ENCODE measurements around the gene SLC52A1.
"Not testable (repeated sequence)": the region's sequence is repeated elsewhere in the genome, so short reads cannot be mapped to it uniquely, and the experiment has no call there.

SLC52A1 gene

DNA sequence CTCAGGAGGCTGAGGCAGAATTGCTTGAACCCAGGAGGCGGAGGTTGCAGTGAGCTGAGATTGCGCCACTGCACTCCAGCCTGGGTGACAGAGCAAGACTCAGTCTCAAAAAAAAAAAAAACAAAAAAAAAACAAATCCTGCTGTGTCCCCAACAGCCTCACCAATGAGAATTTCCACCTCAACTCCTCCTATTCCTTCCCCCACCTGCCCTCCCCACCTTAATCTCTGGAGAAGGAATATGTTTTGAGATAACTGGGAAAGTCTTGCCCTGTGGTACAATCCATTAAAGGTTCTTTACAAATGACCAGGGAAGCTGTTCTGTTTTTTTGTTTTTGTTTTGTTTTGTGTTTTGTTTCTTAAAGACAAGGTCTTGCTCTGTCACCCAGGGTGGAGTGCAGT is 5.1 kb downstream of the SLC52A1 start:
- DNase-seq: not testable (repeated sequence)

GRCh38 chr17:5027916-5028315 is 7.3 kb downstream of the SLC52A1 start:
- no peak for DNase-seq

- no peak for DNase-seq
Observed at GRCh38 chr17:5027299-5027698, 7.9 kb downstream of the SLC52A1 start.

GRCh38 chr17:5024604-5025003 is 10.6 kb downstream of the SLC52A1 start:
- no peak for DNase-seq

DNA sequence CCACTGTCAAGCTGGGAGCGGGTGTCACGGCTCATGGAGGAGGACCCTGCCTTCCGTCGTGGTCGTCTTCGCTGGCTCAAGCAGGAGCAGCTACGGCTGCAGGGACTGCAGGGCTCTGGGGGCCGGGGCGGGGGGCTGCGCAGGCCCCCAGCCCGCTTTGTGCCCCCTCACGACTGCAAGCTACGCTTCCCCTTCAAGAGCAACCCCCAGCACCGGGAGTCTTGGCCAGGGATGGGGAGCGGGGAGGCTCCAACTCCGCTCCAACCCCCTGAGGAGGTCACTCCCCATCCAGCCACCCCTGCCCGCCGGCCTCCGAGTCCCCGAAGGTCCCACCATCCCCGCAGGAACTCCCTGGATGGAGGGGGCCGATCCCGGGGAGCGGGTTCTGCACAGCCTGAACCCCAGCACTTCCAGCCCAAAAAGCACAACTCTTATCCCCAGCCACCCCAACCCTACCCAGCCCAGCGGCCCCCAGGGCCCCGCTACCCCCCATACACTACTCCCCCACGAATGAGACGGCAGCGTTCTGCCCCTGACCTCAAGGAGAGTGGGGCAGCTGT is 11.6 kb downstream of the SLC52A1 start:
- DNase-seq: no peak

- no peak for DNase-seq
Observed at GRCh38 chr17:5022171-5022711, 13.0 kb downstream of the SLC52A1 start.

DNA sequence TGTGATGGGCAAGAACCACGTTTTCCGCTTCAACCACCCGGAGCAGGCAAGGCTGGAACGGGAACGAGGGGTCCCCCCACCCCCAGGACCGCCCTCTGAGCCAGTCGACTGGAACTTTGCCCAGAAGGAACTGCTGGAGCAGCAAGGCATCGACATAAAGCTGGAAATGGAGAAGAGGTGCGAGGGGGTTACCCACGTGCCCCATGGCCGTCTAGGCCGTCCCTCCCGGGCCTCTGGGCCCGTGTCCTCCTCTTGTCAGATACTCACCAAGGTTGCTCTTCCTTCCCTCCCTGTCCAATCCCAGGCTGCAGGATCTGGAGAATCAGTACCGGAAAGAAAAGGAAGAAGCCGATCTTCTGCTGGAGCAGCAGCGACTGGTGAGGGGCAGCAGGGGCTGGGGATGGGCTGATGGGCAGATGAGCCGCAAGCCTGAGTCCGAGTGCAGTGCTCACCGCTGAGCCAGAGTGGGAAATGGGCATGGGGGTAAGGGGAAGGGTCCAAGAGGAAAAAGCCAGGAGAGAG is 14.7 kb downstream of the SLC52A1 start:
- no peak for DNase-seq

DNA sequence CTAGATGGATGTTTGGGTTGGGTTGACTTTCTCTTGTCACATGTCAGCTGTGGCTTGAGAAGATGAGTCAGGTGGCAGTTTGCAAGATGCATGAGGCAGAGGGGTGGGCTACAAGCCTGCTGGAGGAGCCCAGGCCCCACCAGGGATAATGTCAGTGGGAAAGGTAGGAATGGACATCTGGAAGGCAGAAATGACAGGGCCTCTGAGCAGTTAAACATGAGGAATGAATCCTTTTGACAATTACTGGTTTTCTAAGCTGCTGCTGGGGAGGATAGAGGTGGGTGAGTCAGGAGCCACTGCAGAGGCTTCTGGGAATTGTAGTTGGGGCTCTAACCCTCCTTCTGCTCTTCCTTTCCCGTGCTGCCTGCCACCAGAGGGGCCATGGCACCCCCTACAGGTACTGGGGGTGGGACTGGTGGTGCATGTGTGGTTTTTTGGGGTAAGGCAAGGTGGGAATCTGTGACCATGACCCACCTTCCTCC is 15.7 kb downstream of the SLC52A1 start:
- DNase-seq: no peak

DNA sequence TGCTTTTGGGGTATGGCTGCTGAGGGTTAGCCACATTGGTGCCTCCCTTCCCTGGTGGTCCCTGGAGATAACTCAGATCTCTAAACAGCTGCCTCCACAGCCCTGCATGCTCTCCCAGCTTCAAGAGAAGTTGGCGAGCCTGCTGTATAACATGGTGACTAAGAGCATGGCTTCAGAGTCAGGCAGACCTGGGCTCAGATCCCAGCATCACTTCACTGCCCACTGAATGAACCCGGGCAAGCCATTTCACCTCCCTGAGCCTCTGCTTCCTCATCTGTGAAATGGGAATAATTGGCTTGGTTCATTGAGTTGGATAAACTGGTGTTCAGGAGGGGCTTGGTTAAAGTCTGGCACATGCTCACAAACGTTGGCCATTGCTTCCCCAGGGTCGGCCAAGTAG is 20.9 kb downstream of the SLC52A1 start:
- no peak for DNase-seq

DNA sequence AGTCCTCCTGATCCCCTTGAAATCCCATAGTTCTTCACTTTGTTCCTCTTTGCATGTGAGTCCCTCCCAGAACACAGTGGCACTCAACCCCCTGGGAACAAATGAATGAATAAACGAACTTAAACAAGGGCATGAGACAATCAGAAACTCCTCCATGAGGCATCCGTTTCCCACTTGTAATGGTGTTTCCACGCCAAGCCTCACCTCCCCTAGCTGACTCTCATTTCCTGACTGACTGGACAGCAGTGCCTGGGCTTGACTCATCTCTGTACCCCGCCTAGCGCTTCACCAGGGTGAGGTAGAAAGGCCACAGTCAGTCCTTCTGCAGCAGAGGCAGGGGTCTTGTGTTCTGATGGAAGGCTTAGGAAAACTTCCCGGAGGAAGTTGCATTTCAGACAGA is 23.3 kb downstream of the SLC52A1 start:
- no peak for DNase-seq

DNA sequence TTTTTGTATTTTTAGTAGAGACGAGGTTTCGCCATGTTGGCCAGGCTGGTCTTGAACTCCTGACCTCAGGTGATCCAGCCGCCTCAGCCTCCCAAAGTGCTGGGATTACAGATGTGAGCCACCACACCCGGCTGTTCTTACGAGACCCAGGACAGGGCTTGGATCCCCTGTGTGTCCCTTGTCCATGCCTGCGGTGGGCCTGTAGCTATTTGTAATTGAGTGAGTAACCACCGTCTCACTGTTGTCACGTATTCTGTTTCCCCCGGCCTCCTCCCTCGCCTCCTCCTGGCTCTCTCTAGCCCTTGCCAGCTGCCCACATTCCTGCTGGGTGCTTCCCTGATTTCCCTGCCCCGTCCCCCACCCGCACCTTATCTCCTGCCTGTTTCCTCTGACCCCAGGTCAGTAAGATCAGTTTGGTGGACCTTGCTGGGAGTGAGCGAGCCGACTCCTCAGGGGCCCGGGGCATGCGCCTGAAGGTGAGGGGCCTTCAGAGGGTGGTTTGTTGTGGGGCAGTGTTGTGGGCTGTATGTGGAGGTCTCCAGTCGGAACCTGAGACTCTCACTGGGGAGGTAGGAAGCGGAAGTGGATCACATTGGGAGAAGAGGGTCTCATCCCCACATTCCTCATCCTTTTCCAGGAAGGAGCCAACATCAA is 31.9 kb downstream of the SLC52A1 start:
- no peak for DNase-seq

DNA sequence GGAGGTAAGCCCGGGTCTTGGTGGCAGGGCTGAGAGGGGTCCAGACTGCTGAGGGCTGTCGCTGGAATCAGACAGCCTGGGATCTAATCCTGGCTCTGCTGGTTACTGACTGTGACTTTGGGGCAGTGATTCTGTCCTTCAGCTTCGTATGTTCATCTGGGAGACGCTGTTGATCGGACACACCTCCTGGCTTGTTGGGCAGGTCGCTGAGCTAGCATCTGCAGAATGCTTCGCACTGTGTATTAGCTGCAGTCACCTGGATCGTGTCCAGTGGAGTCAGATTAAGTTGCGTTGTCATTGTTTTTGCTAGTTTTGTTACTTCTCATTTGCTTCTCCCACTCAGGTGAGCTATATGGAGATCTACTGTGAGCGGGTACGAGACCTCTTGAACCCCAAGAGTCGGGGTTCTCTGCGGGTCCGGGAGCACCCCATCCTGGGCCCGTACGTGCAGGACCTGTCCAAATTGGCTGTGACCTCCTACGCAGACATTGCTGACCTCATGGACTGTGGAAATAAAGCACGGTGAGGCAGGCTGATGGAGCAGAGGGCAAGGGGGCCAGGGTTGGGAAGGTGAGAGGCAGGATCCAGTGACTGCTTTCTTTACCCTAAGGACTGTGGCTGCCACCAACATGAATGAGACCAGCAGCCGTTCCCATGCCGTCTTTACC is 33.0 kb downstream of the SLC52A1 start:
- DNase-seq: no peak

DNA sequence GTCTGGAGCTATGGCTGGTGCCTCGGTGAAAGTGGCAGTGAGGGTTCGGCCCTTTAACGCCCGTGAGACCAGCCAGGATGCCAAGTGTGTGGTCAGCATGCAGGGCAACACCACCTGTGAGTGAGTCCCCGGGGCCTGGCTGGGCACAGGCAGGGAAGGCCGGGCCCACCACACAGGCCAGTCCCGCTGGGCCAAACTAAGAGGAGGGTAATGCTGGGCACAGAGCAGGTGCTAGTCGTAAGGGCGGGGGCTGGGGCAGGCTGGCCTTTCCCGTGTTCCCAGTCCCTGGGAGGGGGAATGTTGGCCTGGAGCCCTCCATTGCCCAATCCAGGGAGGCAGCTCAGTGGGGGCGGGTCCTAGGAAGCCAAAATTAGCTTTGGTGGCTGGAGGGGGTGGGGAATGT is 35.0 kb downstream of the SLC52A1 start:
- no peak for DNase-seq

GRCh38 chr17:4999430-5000093 is 35.7 kb downstream of the SLC52A1 start:
- no peak for DNase-seq

GRCh38 chr17:4998732-4999429 is 36.3 kb downstream of the SLC52A1 start:
- no peak for DNase-seq

- DNase-seq: no peak
Observed at GRCh38 chr17:4998027-4998731, 37.0 kb downstream of the SLC52A1 start.

DNA sequence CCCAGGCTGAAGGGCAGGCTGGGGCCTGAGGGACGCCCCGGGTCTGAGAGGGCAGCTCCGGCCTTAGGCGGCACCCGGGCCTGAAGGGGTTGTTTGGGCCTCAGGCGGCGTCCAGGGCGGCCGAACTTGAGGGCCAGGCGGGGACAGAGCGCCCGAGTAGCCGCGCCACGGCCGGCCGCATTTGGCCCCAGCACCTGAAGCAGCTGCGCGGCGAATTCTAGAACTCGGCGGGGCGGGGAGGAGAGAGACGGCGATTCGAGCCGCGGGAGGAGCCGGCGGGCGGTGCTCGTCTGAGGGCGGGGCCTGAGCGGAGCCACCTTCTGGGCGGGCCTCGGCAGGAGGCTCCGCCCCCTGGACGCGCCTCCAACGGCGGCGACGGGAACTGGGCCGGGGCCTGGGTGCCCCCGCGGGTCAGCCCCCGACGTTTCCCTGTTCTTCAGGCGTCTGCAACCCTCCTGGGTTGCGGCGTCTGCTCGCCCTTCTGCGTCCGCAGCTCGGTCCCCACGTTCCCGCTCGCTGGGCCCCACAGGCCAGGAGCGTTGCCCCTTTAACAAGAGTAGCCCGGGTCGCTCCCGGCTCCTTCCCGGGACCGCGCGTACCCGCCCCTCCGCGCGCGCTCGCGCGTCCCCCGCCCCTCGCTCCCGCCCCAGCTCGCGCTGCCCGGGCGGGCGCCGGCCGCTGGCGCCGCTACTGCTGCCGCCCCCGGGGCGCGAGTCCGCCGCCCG is 37.8 kb downstream of the SLC52A1 start, which contains the start of the genes INCA1 and KIF1C:
Gene INCA1, minus strand, starts transcription at position 221 of the 725 bp plus-strand sequence. CDS start 3,085 bp downstream, outside the sequence.
Gene KIF1C, plus strand, starts transcription at position 649 of the 725 bp plus-strand sequence. CDS start 2,297 bp downstream, outside the sequence.
- peak; percentile 84 for DNase-seq

DNA sequence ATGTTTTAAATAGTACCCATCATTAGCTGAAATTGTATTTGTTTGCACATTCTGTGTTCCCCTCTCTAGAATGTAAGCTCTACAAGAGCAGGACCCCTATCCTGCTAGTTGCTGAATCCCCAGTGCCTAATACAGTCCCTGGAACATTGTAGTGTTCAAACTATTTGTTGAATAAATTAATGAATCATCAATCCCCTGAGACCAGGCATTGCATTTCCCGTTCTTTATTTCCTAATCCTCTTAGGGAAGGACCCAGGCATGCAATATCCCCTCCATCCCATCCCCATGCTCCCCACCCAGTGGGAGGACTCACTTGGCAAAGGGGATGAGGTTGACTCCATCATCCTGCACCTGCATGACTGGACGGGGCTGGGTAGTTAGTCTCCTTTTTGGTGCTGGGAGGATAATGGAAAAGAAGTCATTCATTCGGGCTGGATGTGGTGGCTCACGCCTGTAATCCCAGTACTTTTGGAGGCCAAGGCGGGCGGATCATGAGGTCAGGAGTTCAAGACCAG is 41.1 kb downstream of the SLC52A1 start:
- no peak for DNase-seq

DNA sequence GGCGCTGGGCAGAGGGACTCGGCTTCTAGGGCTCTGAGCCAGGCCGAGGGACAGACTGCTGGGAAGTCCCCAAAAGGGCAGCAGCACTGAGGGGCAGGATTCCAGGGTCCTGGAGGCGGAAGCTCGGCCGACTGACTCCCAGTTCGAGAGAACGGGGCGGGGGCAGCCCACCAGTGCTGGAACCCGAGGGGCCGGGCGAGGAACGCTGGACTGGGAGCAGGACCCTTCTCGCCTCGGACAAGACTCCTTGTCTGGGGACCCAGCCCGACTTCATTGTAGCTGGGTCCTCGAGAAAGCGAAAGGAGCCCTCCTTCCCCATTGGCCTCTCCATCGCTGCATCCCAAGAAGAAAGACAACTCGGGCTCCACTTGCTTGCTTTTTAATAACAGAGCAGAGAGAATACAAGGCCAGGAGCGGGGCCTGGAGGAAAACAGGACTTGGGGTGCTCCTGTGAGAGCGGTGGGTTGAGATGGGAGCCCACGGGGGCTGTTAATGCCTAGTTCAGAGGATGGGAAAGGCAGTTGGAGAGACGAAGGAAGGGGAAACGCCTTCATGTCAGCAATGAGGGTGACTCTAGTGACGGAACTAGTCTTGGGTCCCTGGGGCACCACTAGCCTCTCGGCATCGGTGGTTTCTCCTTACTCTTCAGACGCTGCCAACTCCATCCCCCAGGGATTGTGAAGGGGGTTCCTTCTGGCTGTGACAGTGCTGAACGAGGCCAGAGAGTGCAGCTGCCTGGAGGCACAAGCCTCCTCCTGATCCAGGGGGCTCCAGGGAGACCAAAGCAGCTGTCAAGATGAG is 47.3 kb downstream of the SLC52A1 start:
- DNase-seq: no peak
